Parathyroid adenoma (tissue), 2 donors: ENCODE results near the gene LRTM1.

ENCODE experiments used
- H2AFZ ChIP-seq: fragments of 300-600 bp; sonication (generic); one replicate; pipeline ENCODE4 v1.7.0; 2017; ENCODE audit warnings: antibody characterized with exemption, mild to moderate bottlenecking
- H3K27ac ChIP-seq: fragments of 300-600 bp; sonication (generic); one replicate; pipeline ENCODE4 v1.7.0; 2017
- H3K27me3 ChIP-seq: fragments of 300-600 bp; sonication (generic); one replicate; pipeline ENCODE4 v1.7.0; 2017; ENCODE audit warnings: low read length; ENCODE audit not compliant: control insufficient read depth, insufficient read depth
- H3K36me3 ChIP-seq: fragments of 300-600 bp; sonication (generic); one replicate; pipeline ENCODE4 v1.7.0; 2017; ENCODE audit warnings: low read length; ENCODE audit not compliant: control insufficient read depth, insufficient read depth
- H3K4me1 ChIP-seq: fragments of 300-600 bp; sonication (generic); one replicate; pipeline ENCODE4 v1.7.0; 2017; ENCODE audit warnings: control low read depth
- H3K4me2 ChIP-seq: fragments of 300-600 bp; sonication (generic); one replicate; pipeline ENCODE4 v1.7.0; 2017; ENCODE audit warnings: low read length
- H3K4me3 ChIP-seq: fragments of 300-600 bp; sonication (generic); one replicate; pipeline ENCODE4 v1.7.0; 2017; ENCODE audit warnings: low read depth, low read length
- H3K79me2 ChIP-seq: fragments of 300-600 bp; sonication (generic); one replicate; pipeline ENCODE4 v1.7.0; 2017; ENCODE audit warnings: control low read depth
- H3K9ac ChIP-seq: fragments of 300-600 bp; sonication (generic); one replicate; pipeline ENCODE4 v1.7.0; 2017; ENCODE audit warnings: mild to moderate bottlenecking
- H3K9me3 ChIP-seq: fragments of 300-600 bp; sonication (generic); one replicate; pipeline ENCODE4 v1.7.0; 2017; ENCODE audit warnings: low read length; ENCODE audit not compliant: control insufficient read depth
- CTCF ChIP-seq: fragments of 300-600 bp; sonication (generic); IDR thresholded peaks from one replicate; pipeline ENCODE4 v1.7.0; 2017; ENCODE audit warnings: antibody characterized with exemption, mild to moderate bottlenecking
- donor health status: primary hyperparathyroidism.

LRTM1 gene

GRCh38 chr3:54968546-54969172 is 40.8 kb upstream of the LRTM1 start:
- H3K79me2 ChIP-seq, result no peaks in the 10 kb centered on the region
- H3K9me3 ChIP-seq, result no peaks in the 10 kb centered on the region
- no peak overlapping the region for H3K9ac ChIP-seq
- H3K27ac ChIP-seq, result peak overlapping the region; percentile 73
- H2AFZ ChIP-seq, result peak overlapping the region; percentile 38
- peak overlapping the region; percentile 48 for H3K4me2 ChIP-seq
- TF ChIP-seq CTCF, result no peak
- no peaks in the 10 kb centered on the region for H3K36me3 ChIP-seq
- H3K27me3 ChIP-seq, result no peaks in the 10 kb centered on the region
- H3K4me1 ChIP-seq, result peaks cover 12% of the 10 kb centered on the region
- peak overlapping the region; percentile 7 for H3K4me3 ChIP-seq

GRCh38 chr3:54967731-54968161 is 39.9 kb upstream of the LRTM1 start:
- no peak overlapping the region for H3K4me2 ChIP-seq
- no peak overlapping the region for H2AFZ ChIP-seq
- no peak overlapping the region for H3K9ac ChIP-seq
- no peak overlapping the region for H3K4me3 ChIP-seq
- H3K27me3 ChIP-seq, result no peaks in the 10 kb centered on the region
- H3K79me2 ChIP-seq, result no peaks in the 10 kb centered on the region
- H3K36me3 ChIP-seq, result no peaks in the 10 kb centered on the region
- peak overlapping the region; percentile 73 for H3K27ac ChIP-seq
- no peak for TF ChIP-seq CTCF
- H3K9me3 ChIP-seq, result no peaks in the 10 kb centered on the region
- H3K4me1 ChIP-seq, result peaks cover 12% of the 10 kb centered on the region

- H3K9me3 ChIP-seq, result no peaks in the 10 kb centered on the region
- no peaks in the 10 kb centered on the region for H3K27me3 ChIP-seq
- no peak overlapping the region for H3K4me2 ChIP-seq
- no peaks in the 10 kb centered on the region for H3K36me3 ChIP-seq
- H3K9ac ChIP-seq, result no peak overlapping the region
- no peak for TF ChIP-seq CTCF
- no peak overlapping the region for H2AFZ ChIP-seq
- no peak overlapping the region for H3K27ac ChIP-seq
- no peak overlapping the region for H3K4me3 ChIP-seq
- no peaks in the 10 kb centered on the region for H3K79me2 ChIP-seq
- peaks cover 12% of the 10 kb centered on the region for H3K4me1 ChIP-seq
Measured at GRCh38 chr3:54966979-54967378, 39.1 kb upstream of the LRTM1 start.

GRCh38 chr3:54965746-54966145 is 37.9 kb upstream of the LRTM1 start:
- Histone ChIP-seq H3K27ac (no peak overlapping the region), H3K36me3 (no peaks in the 10 kb centered on the region), H3K9ac (no peak overlapping the region), H3K79me2 (no peaks in the 10 kb centered on the region), H3K27me3 (no peaks in the 10 kb centered on the region), H3K4me2 (no peak overlapping the region), H3K4me3 (no peak overlapping the region), H3K4me1 (peaks cover 13% of the 10 kb centered on the region), H3K9me3 (no peaks in the 10 kb centered on the region), H2AFZ (no peak overlapping the region)
- TF ChIP-seq CTCF, result no peak

- H2AFZ ChIP-seq, result no peak overlapping the region
Measured at GRCh38 chr3:54964081-54964480, 36.2 kb upstream of the LRTM1 start.

More at GRCh38 chr3:54964081-54964480, 36.2 kb upstream of the LRTM1 start:
- Histone ChIP-seq H3K79me2 (no peaks in the 10 kb centered on the region), H3K4me1 (peaks cover 10% of the 10 kb centered on the region), H3K4me3 (no peak overlapping the region), H3K4me2 (no peak overlapping the region), H3K27me3 (no peaks in the 10 kb centered on the region), H3K9ac (no peak overlapping the region), H3K36me3 (no peaks in the 10 kb centered on the region), H3K9me3 (no peaks in the 10 kb centered on the region), H3K27ac (no peak overlapping the region)
- no peak for TF ChIP-seq CTCF
